Nucleus accumbens (tissue), 56 donors: ENCODE measurements around the gene ASIC4.

ENCODE experiments used
- DNase-seq, 56 donors: peaks; one replicate each; lab custom pipeline; 2025; lab: John Stamatoyannopoulos, UW

The ASIC4 gene

DNA sequence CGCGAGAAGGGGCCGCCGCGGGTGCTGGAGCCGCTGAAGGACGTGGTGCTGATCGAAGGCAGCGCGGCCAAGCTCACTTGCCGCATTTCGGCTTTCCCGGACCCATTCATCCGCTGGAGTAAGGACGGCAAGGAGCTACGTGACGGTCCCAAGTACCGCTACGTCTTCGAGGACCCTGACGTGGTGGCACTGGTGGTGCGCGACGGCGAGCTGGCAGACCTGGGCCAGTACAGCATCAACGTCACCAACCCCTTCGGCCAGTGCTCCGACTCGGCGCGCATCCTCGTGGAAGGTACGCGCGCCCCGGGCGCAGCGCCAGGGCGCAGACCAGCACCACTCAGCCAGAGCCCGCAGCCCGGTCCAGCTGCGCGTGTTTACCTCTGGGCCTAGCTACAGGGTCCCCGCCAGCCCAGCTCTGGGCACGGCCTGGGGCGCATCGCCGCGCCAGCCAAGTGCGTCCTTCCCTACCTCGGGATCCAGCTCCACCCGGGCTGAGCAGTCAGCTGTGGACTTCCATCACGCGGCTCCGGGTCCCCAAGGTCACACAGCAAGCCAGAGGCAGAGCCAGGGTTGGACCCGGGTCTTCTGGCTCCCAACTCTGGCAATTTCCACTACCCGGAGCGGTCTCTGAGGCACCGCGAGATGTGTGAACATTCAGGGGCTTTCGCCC, 17.3 kb upstream of the ASIC4 start:
- DNase-seq, result peak in 2 of 56 donors; percentile 4 to 40

DNA sequence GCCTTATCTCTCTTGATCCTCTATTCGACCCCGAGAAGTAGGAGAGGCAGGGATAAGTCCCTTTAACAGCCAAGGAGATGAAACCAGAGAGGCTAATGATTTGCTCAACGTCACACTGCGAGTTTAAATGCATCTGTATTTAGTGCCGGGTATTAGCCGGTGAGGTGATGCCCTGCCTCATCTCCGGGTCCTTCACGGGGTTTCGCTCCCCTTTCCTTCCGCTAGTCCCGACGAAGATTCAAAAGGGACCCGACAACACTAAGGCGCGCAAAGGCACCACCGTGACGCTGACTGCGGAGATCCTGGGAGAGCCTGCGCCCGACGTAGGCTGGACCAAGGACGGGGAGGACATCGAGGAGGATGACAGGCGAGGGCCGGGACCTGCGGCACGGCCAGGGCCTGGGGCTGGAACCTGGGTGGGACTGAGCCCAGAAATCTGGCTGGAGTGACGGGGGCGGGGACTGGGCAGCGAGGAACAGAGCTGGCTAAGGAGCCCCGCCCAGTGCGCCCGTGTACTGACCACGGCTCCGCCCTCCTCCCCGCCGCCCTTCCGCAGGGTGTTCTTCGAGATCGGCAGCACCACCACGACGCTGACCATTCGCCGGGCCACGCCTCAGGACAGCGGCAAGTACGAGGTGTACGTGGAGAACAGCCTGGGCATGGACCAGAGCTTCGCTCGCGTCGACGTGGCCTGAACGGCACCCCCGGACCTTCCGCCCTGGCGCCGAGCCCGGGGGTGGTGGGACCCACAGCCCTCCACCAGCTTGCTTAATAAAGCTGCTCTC, 16.6 kb upstream of the ASIC4 start:
- DNase-seq, result peak in 19 of 56 donors; percentile 15 to 56 (median 33)

DNA sequence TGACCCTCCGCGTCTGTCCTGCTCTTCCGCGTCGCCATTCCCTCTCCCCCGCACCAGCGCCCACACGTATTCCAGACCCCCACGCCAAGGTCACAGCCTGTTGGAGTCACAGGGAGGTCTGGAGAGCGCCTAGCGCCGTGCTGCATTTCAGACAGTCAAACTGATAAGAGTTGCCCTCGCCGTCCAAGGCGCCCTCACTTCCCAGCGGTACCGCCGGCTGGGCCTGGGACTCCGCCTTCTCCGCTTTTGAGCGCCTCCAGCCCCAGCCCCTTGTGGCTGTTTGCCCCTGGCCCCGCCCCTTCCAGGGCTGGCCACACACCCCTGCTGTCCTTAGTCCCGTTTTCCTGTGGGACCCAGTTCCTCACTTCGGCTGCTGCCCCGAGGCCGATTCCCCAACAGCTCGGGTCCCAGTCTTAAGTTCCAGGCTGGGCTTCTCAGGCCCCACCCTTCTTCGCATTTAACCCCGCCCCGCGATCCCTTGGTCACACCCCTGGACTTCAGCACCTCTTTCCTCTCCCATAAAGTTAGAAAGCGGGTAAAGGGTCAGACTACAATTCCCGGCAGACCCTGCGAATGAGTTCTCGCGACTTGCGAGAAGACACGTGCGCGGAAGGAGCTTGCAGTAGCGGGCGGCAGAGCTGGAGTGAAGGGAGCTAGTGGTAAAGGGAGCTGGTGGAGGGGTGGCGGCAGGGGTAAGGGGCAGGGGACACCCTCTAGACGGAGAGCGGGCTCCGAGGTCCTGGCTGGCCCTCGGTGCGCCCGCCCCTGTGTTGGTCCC, 15.8 kb upstream of the ASIC4 start, which contains the start of gene GMPPA:
Gene GMPPA, plus strand, starts transcription at position 612 of the 778 bp plus-strand sequence. CDS start 1,085 bp downstream, outside the sequence.
- peak; percentile 37 to 97 (median 86) for DNase-seq

GRCh38 chr2:219499058-219499307, 15.3 kb upstream of the ASIC4 start:
- no peak for DNase-seq

- DNase-seq, result no peak
These were observed 14.7 kb upstream of the ASIC4 start for GRCh38 chr2:219499555-219499954.

DNA sequence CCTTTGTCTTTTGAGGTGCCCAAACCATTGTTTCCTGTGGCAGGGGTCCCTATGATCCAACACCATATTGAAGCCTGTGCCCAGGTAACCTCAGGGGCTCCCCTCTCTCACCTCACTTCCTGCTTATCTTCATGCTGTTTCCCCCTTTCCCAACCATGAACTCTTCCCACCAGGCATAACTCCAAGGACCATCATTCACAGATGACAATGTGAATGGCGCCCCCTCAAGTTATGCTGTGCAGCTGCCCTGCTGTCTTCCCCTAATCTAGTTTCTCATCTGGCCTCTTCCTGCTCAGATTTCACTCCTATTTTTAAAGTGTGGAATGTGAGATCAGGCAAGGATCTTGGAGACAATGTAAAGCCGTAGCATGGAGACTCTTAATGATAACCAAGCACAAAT, 14.1 kb upstream of the ASIC4 start:
- DNase-seq, result no peak

- DNase-seq, result no peak
These were observed 12.4 kb upstream of the ASIC4 start for GRCh38 chr2:219501849-219502248.

GRCh38 chr2:219502618-219503017, 11.7 kb upstream of the ASIC4 start:
- no peak for DNase-seq

- DNase-seq, result no peak
These were observed 8.7 kb upstream of the ASIC4 start for GRCh38 chr2:219505585-219505984.

- DNase-seq, result no peak
These were observed 8.0 kb upstream of the ASIC4 start for GRCh38 chr2:219506153-219506801.

DNA sequence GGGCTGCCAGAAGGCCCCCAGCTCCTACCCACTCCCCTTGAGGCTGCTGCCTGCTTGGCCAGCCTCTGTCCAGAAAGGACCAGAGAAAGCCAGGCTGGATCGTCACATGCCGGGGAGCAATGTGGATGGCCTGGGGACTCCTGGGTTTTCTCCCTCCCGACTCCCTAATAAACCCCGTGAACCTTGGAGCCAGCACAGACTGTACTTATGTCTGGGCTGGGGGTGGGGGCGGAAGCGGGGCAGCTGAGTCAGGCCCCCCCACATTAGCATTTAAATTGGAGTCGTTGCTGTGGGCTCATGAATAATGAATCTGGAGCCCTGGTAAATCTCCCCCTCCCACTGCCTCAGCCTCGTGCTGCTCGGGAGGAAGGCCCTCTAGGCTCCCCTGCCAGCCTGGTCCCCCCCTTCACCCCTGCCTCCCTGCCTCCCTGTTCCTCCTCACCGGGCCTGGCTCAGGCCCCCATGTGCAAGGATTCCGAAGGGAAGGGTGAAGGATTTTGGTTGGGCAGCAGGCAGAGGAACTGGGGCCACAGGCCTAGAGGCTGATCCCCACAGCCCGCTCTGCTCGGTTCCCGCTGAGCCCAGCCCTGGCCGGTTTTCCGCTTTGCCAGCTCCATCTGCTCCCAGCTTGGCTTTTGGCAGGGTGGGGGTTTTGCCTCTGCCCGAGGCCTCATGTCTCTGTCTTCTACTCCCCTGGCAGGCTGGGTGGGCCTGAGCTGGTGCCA, 7.3 kb upstream of the ASIC4 start:
- DNase-seq, result peak in 4 of 56 donors; percentile 13 to 24 (median 20)

DNA sequence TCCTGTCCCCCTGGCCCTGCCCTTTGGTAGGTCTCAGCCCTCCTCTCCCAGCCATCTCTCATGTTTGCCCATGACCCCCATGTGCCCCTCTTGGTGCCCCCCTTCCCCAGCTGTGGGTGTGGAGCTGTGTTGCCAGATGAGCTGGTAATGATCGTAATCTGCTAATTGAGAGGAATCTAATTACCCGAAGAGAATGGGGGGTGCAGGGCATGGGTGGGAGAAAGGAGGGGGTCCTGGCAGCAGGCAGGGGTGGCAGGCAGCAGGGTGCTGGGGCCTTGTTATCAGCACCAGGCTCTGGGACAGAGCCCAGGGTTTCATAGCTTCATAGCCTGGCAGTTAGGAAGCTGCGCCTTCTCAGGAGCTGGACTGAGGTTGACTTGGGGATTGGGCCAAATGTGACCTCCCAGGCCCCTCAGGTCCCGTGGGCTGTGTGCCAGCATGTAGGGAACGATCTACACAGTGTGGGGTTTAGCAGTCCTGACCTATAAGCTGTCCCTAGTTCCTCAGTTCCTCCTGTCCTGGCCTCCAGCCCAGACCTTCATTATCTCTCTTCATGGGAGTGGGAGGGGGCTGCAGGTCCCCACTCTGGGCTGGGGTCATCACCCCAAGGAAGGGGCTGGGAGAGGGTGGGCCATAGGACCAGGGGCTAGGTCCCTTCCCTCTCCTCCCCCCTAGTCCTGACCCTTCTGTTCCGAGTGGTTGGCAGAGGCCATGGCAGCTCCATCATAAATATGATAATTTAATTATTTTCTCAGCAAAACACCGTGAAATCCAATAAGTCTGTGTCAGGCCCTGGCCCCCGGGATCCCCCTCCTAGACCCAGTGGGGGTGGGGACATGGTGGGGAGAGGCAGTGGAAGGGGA, 6.5 kb upstream of the ASIC4 start:
- DNase-seq, result no peak

GRCh38 chr2:219508444-219508734, 5.9 kb upstream of the ASIC4 start:
- DNase-seq, result no peak

GRCh38 chr2:219508971-219509779, 5.1 kb upstream of the ASIC4 start:
- peak in 7 of 56 donors; percentile 22 to 71 (median 31) for DNase-seq

DNA sequence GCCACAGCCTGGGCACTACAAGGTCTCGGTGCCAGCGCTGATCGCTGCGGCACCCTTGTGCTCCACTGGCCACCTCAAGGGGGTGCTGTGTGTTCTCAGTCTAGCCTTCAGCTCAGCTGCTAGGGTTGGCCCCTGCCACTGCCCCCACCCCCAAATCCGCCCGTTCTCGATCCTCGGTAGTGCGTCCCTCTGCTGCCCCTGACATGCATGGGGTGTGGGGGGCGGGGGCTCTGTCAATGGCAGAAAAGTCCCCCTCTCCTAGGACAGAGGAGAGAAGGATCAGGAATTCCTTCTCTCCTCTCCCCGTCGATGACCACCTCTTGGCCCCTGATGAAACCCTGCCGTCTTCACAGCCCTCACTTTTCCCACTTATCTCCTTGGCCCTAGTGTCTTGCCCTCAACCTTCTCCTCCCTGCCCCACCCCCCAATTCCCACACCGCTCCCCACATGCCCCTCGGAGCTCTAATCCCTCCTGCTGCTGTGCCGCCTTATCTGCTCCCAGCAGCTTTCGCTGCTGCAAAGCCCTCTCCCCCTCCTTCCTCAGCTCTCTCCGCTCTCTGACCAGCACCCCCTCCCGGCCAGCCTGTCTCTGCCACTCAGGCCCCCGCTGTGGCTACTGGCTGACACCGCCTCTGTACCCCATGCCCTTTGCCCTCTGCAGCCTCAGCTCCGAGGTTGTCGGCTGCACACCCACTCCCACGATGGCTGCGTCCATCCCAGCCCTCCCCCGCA, 4.3 kb upstream of the ASIC4 start:
- DNase-seq, result peak in 40 of 56 donors; percentile 9 to 69 (median 40)

GRCh38 chr2:219510512-219511135, 3.7 kb upstream of the ASIC4 start:
- DNase-seq, result no peak
